Heart left ventricle (tissue), 16 donors: ENCODE measurements around the gene PAX4. TPM values are rescaled to one million over a fixed set of nuclear protein-coding genes. Genes with fewer than 3 reads are reported as not detected.

ENCODE experiments used
- ATAC-seq, 4 donors: fragments of 200-7000 bp; cut with Tn5 transposase; one replicate each; pipeline ENCODE4 v1.9.1; 2020 to 2022; ENCODE audit warnings: moderate library complexity in 4 of 4, mild to moderate bottlenecking in 3 of 4, moderate number of reproducible peaks in 1 of 4
- DNase-seq, 5 donors: peaks; one replicate each; pipeline ENCODE4 v3.0.0-alpha.2; 2020
- H3K27ac ChIP-seq, 12 donors: fragments of 200-600 bp; sonication (generic) in 4 of 12; one replicate each; pipeline versions ENCODE4 v1.5.0 to v1.8.0; 2016 to 2022; ENCODE audit warnings: mild to moderate bottlenecking in 2 of 12
- H3K27me3 ChIP-seq, 9 donors: fragments of 200-600 bp; sonication (generic) in 2 of 9; one replicate each; pipeline versions ENCODE4 v1.5.1 to v1.8.0; 2016 to 2022; ENCODE audit warnings: mild to moderate bottlenecking in 3 of 9
- H3K36me3 ChIP-seq, 9 donors: fragments of 200-600 bp; sonication (generic) in 2 of 9; one replicate each; pipeline versions ENCODE4 v1.5.0 to v1.8.0; 2018 to 2022; ENCODE audit warnings: mild to moderate bottlenecking in 2 of 9
- H3K4me1 ChIP-seq, 12 donors: fragments of 200-600 bp; sonication (generic) in 4 of 12; one replicate each; pipeline versions ENCODE4 v1.5.0 to v1.8.0; 2016 to 2022; ENCODE audit warnings: mild to moderate bottlenecking in 3 of 12
- H3K4me3 ChIP-seq, 12 donors: fragments of 200-600 bp; sonication (generic) in 4 of 12; one replicate each; pipeline versions ENCODE4 v1.5.0 to v1.8.0; 2017 to 2022; ENCODE audit warnings: mild to moderate bottlenecking in 9 of 12, moderate library complexity in 4 of 12
- H3K9me3 ChIP-seq, 12 donors: fragments of 200-600 bp; sonication (generic) in 4 of 12; one replicate each; pipeline versions ENCODE4 v1.5.0 to v1.8.0; 2016 to 2022; ENCODE audit warnings: mild to moderate bottlenecking in 1 of 12
- CTCF ChIP-seq, 12 donors: fragments of 200-600 bp; sonication (generic) in 4 of 12; IDR thresholded peaks; one replicate each; pipeline versions ENCODE4 v1.5.0 to v1.8.0; 2018 to 2022; ENCODE audit warnings: antibody characterized with exemption in 12 of 12, mild to moderate bottlenecking in 5 of 12
- POLR2A ChIP-seq, 2 donors: fragments of 450-650 bp; IDR thresholded peaks; one replicate each; pipeline ENCODE4 v1.6.1; 2017; ENCODE audit warnings: antibody characterized with exemption in 2 of 2, mild to moderate bottlenecking in 2 of 2, moderate library complexity in 2 of 2
- WGBS, 4 donors: extraction: QIAGEN DNeasy Blood & Tissue Kit in 2 of 4; methylation state at CpG; one replicate each; pipeline versions ENCODE4 v1.1.5 to v1.1.7; 2013 to 2018; 5-methylcytosine and 5-hydroxymethylcytosine counted together
- intact Hi-C, 10 donors: fragments of 100-400 bp; cut with DNase I; formaldehyde crosslinking; loops; one replicate each; pipeline versions ENCODE4 v1.11.1 to v1.14.2; 2022
- polyA plus RNA-seq, 2 donors: library from polyadenylated mRNA; stranded (reverse); fragments of 200-250 nt; gene quantifications; one replicate each; pipeline ENCODE4 v1.2.3, GENCODE V29; 2013
- total RNA-seq, 9 donors: library from RNA; depleted of rRNA in 2 of 9; stranded (reverse); fragments of >200 nt in 2 of 9; fragmentation: NEBNext Ultra II Directional in 3 of 9; extraction: Animal tissue kit (Norgen Biotek cat#: 25700) in 3 of 9; gene quantifications; one replicate each; pipeline versions ENCODE4 v1.1.0 to v1.2.4, GENCODE V29; 2016 to 2023
- donor health status: ischemic (EF 13 %, LVEDD 7.1; RV severe dilation, severe dysfunction).
- donor health status: healthy with polysubstance abuse.
- donor health status: DM: no; HTN: yes; CAD: no.
- donor health status: DM: no; HTN: no; CAD: no.
- donor health status: ischemic (EF 25% LVEDD 6.9; RV normal size, moderate dysfunction).
- donor health status: ischemic (EF 25% LVEDD 5.7; RV mildly dilated, moderate dysfunction).
- donor health status: healthy.
- donor health status: DM: yes; HTN: yes; CAD: no.
- donor health status: ischemic (EF 35%, LVEDD 5.7; RV mildly dilated, moderate dysfunction).
- donor health status: nonischemic (EF 11% LVEDD 7.7; RV severe dilation, severe dysfunction).
- donor health status: DM: yes; HTN: yes; CAD: no.
- donor health status: PGD.
- donor health status: ischemic (EF 29% LVEDD 5.4; RV normal size, mild dysfunction).
- donor health status: nonischemic (EF 23%, LVEDD 6.1; RV moderate dilation, normal function).

The PAX4 gene
- total and polyA plus RNA-seq, 11 donors: not detected

- ATAC-seq: no peak
- H3K27ac ChIP-seq: peak overlapping the region in 9 of 12 donors; percentile 14 to 95 (median 92)
- peaks cover 19 to 71% (median 54%) of the 10 kb centered on the region in 12 donors for H3K4me1 ChIP-seq
- no peak for DNase-seq
- TF ChIP-seq POLR2A (IDR thresholded peaks at IDR 0.05) (no peak), CTCF (IDR thresholded peaks at IDR 0.05) (no peak)
- no peaks in the 10 kb centered on the region for H3K27me3 ChIP-seq
- intact Hi-C loops: loop anchor here in 7 of 10 donors (5.0 to 10.0 kb wide), 3 partner anchors 68 to 192 kb away; partner anchors contain the start of genes ZNF800 (in 6 of the 7) and SND1 (in 3 of the 7)
- no peaks in the 10 kb centered on the region for H3K9me3 ChIP-seq
- peaks cover 0 to 39% (median 32%) of the 10 kb centered on the region in 9 donors for H3K36me3 ChIP-seq
- H3K4me3 ChIP-seq: peak overlapping the region; percentile 53 to 99 (median 82)
- WGBS, 4 donors: 32 to 36% (median 33%) methylated on average over 12 of the region's 12 CpGs
These were observed 33.3 kb downstream of the PAX4 start for GRCh38 chr7:127584648-127585043.

GRCh38 chr7:127582361-127582760, 35.6 kb downstream of the PAX4 start:
- H3K9me3 ChIP-seq: no peaks in the 10 kb centered on the region
- H3K27ac ChIP-seq: peak overlapping the region in 1 of 12 donors; percentile 33
- no peaks in the 10 kb centered on the region for H3K27me3 ChIP-seq
- DNase-seq (peak; percentile 71 to 90 (median 85)), ATAC-seq (peak; percentile 21 to 41 (median 31))
- H3K4me1 ChIP-seq: peaks cover 19 to 69% (median 43%) of the 10 kb centered on the region in 12 donors
- intact Hi-C loops: loop anchor here in 4 of 10 donors (5.0 to 10.0 kb wide), 3 partner anchors 70 to 190 kb away; partner anchors contain the start of genes ZNF800 (in 3 of the 4) and SND1 (in 1 of the 4)
- H3K4me3 ChIP-seq: peak overlapping the region in 2 of 12 donors; percentile 11 to 23
- peaks cover 0 to 48% (median 36%) of the 10 kb centered on the region in 9 donors for H3K36me3 ChIP-seq
- TF ChIP-seq POLR2A (IDR thresholded peaks at IDR 0.05): no peak
- TF ChIP-seq CTCF (IDR thresholded peaks at IDR 0.05): no peak
- WGBS, 4 donors: 29 to 47% (median 45%) methylated on average over 11 to 14 of the region's 14 CpGs

- H3K27ac ChIP-seq: peak overlapping the region in 1 of 12 donors; percentile 33
- H3K27me3 ChIP-seq: no peaks in the 10 kb centered on the region
- no peak for TF ChIP-seq CTCF (IDR thresholded peaks at IDR 0.05)
- no peak for TF ChIP-seq POLR2A (IDR thresholded peaks at IDR 0.05)
- intact Hi-C loops: loop anchor here in 4 of 10 donors (5.0 to 10.0 kb wide), 3 partner anchors 71 to 189 kb away; partner anchors contain the start of genes ZNF800 (in 3 of the 4) and SND1 (in 1 of the 4)
- WGBS, 4 donors: 71 to 98% (median 84%) methylated on average over 1 of the region's 1 CpG
- H3K4me3 ChIP-seq: no peak overlapping the region
- peaks cover 19 to 68% (median 42%) of the 10 kb centered on the region in 12 donors for H3K4me1 ChIP-seq
- no peaks in the 10 kb centered on the region for H3K9me3 ChIP-seq
- H3K36me3 ChIP-seq: peaks cover 0 to 48% (median 36%) of the 10 kb centered on the region in 9 donors
- DNase-seq (no peak), ATAC-seq (no peak)
These were observed 36.2 kb downstream of the PAX4 start for GRCh38 chr7:127581716-127582115.

- Histone ChIP-seq H3K36me3 (peaks cover 0 to 48% (median 36%) of the 10 kb centered on the region in 9 donors), H3K27me3 (no peaks in the 10 kb centered on the region), H3K4me3 (no peak overlapping the region), H3K4me1 (peaks cover 19 to 62% (median 41%) of the 10 kb centered on the region in 12 donors), H3K9me3 (no peaks in the 10 kb centered on the region), H3K27ac (no peak overlapping the region)
- no peak for DNase-seq
- TF ChIP-seq CTCF (IDR thresholded peaks at IDR 0.05) (no peak), POLR2A (IDR thresholded peaks at IDR 0.05) (no peak)
- no peak for ATAC-seq
- intact Hi-C loops: loop anchor here in 4 of 10 donors (5.0 to 10.0 kb wide), 3 partner anchors 72 to 188 kb away; partner anchors contain the start of genes ZNF800 (in 3 of the 4) and SND1 (in 1 of the 4)
These were observed 37.3 kb downstream of the PAX4 start for GRCh38 chr7:127580612-127581011.
